Activated naive CD4-positive, alpha-beta T cell treated with anti-CD3 and anti-CD28 coated beads, Interleukin-2, amount 10 ng/mL, durations not matched to agents 5 hours and 36 hours (primary cell): ENCODE results near the gene SLC9B1. TPM values are rescaled to one million over a fixed set of nuclear protein-coding genes. Genes with fewer than 3 reads are reported as not detected.

ENCODE experiments used
- total RNA-seq, 2 experiments: library from RNA; stranded (reverse); gene quantifications; one replicate each; pipeline ENCODE4 v1.2.3, GENCODE V29; 2021

The SLC9B1 gene
- total RNA-seq: 1 to 10 TPM; 1.3 to 2.0 TPM

DNA sequence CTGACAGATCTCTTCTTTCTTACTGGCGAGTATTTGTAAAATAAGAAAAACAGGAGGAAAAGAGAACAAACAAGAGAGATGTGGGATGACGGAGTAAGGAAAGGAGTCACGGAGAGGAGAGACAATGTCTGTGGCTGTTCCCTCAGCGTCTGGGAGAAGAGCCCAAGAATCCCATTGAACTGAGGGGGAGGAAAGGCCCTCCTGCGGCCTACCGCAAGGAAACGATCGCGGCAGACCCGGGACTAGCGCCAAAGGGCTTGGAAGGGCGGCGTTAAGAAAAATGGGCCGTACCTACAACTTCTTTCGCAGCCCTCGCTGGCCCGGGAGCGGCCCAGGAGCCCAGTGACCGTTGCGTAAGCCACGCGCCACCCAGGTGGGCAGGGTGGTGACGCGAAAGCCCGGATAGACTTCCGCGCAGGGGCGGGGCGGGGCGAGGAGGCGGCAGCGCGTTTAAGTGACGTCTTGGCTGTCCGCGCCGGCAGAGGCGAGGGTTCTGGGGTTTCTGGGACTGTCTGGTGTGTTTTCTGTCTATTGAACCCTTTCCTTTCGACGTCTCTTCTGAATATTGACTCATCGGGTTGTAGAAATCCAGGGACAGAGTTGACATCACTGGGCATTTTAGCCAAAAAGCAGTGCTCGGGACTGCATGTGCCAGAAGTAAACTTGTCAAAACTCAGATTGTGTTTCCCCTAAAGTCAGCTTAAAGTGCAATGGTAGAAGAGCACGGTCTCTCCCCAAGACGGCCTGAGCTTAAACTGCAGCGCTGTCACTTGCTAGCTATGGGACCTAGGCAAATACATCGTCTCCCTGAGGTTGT lies at the start of gene SLC9B1:
Gene SLC9B1 (minus strand): TSS at position 398 of the 817 bp plus-strand sequence. CDS start 27,994 bp downstream, outside the sequence.

GRCh38 chr4:102868781-102869568 lies 150.5 kb downstream of the SLC9B1 start, which contains the start of gene CISD2:
Gene CISD2, plus strand, starts transcription at chr4:102868992. Its CDS starts 93 bp downstream, at chr4:102869085.

Other genes with a start within 250 kb of the SLC9B1 start
- gene UBE2D3, start 192.2 kb downstream of the SLC9B1 start, total RNA-seq: 100 to 1,000 TPM; 356 to 362 TPM
- gene CISD2, start 150.7 kb downstream of the SLC9B1 start, total RNA-seq: 10 to 100 TPM; 33.4 TPM
- 10 to 100 TPM; 19.2 to 19.5 TPM for gene SLC9B2, start 57.1 kb upstream of the SLC9B1 start, total RNA-seq
- gene BDH2, start 80.1 kb upstream of the SLC9B1 start, total RNA-seq: 10 to 100 TPM; 19.9 to 22.3 TPM
- 10 to 100 TPM; 42.6 to 42.8 TPM for gene CENPE, start 178.6 kb upstream of the SLC9B1 start, total RNA-seq